Esophagus squamous epithelium (tissue), 5 donors: ENCODE measurements around the gene CLEC20A. TPM values are rescaled to one million over a fixed set of nuclear protein-coding genes. Genes with fewer than 3 reads are reported as not detected.

ENCODE experiments used
- DNase-seq: peaks from one replicate; lab custom pipeline; 2025; lab: John Stamatoyannopoulos, UW
- H3K27ac ChIP-seq, 4 donors: fragments of 200-600 bp; sonication (generic); one replicate each; pipeline ENCODE4 v1.5.1; 2016 to 2019; ENCODE audit warnings: mild to moderate bottlenecking in 1 of 4
- H3K27me3 ChIP-seq, 4 donors: fragments of 200-600 bp; sonication (generic); 1 replicate in 3 of 4; 2 replicates in 1 of 4; pipeline versions ENCODE4 v1.5.1 to v1.6.0; 2017 to 2021; ENCODE audit warnings: antibody characterized with exemption in 1 of 4
- H3K36me3 ChIP-seq, 3 donors: fragments of 200-600 bp; sonication (generic); one replicate each; pipeline ENCODE4 v1.5.1; 2016 to 2019
- H3K4me1 ChIP-seq, 3 donors: fragments of 200-600 bp; sonication (generic); one replicate each; pipeline ENCODE4 v1.5.1; 2017 to 2019
- H3K4me3 ChIP-seq, 4 donors: fragments of 200-600 bp; sonication (generic); 1 replicate in 3 of 4; 2 replicates in 1 of 4; pipeline ENCODE4 v1.5.1; 2016 to 2019; ENCODE audit warnings: mild to moderate bottlenecking in 2 of 4, moderate library complexity in 1 of 4
- H3K9me3 ChIP-seq, 3 donors: fragments of 200-600 bp; sonication (generic); one replicate each; pipeline ENCODE4 v1.5.1; 2016 to 2019
- CTCF ChIP-seq, 6 experiments: fragments of 450-650 bp in 4 of 6; fragments of 200-600 bp in 2 of 6; sonication (generic) in 2 of 6; IDR thresholded peaks; one replicate each; pipeline ENCODE4 v1.5.1; 2016 to 2019; ENCODE audit warnings: antibody characterized with exemption in 6 of 6, mild to moderate bottlenecking in 4 of 6, moderate library complexity in 4 of 6
- POLR2A ChIP-seq, 4 donors: fragments of 450-650 bp; IDR thresholded peaks; one replicate each; pipeline ENCODE4 v1.6.1; 2017; ENCODE audit warnings: antibody characterized with exemption in 4 of 4, mild to moderate bottlenecking in 4 of 4, moderate library complexity in 3 of 4
- WGBS, 2 donors: methylation state at CpG; one replicate each; pipeline ENCODE4 v1.1.5; 2018; 5-methylcytosine and 5-hydroxymethylcytosine counted together
- intact Hi-C: fragments of 100-400 bp; cut with DNase I; formaldehyde crosslinking; loops from one replicate; pipeline ENCODE4 v1.15.0; 2022
- total RNA-seq, 4 donors: library from RNA; depleted of rRNA; stranded (reverse); fragments of >200 nt; gene quantifications; one replicate each; pipeline ENCODE4 v1.1.0, GENCODE V29; 2016
- donor health status: DM: yes; HTN: yes; CAD: no.

The CLEC20A gene
- total RNA-seq, 4 donors from 2014 or later: not detected

- Histone ChIP-seq H3K4me3 (no peak overlapping the region), H3K27me3 (no peaks in the 10 kb centered on the region), H3K9me3 (no peaks in the 10 kb centered on the region), H3K4me1 (peaks cover 7 to 15% (median 8%) of the 10 kb centered on the region in 3 donors), H3K27ac (no peak overlapping the region), H3K36me3 (no peaks in the 10 kb centered on the region)
- intact Hi-C loops: no loop called here
- DNase-seq: no peak
- 45 to 47% methylated on average over 7 to 8 of the region's 14 CpGs for WGBS, 2 donors
- TF ChIP-seq POLR2A (IDR thresholded peaks at IDR 0.05) (no peak), CTCF (IDR thresholded peaks at IDR 0.05) (peak in 1 of 6 experiments; percentile 33)
Observed at GRCh38 chr1:178513278-178513983, 16.7 kb upstream of the CLEC20A start.

DNA sequence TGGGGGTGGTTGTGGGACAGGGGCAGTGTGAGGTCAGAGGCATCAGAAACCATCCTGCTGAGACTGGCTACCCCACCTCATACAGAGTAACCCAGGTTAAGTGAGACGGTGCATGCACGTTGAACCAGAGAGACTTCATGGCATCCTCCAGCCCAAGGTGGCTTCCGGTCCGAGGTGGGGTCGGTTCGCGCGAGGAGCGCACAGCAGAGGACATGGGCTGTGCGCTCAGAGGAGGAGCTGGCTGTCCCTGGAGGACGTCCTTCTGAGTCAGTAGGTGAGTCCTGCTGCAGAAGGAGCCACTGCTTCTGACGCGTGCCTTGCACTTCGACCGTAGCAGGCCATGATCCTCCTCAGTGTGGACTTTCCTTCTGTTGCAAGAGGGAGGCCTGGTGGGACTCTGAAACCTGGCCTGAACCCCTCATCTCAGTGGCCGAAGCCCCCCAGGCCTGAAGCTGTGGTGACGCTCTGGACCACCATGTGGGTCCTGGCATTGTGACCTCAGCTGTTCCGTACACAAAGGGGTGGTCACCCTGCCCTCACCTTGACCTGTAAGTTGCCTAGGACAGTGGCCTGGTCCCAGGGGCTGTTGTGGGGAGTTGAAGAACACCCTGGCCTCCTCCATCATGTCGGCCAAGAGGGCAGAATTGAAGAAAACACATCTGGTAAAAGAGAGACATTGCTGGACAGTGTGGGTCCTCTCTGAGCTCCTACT is 16.0 kb upstream of the CLEC20A start, which contains the start of gene TEX35:
TSS of gene TEX35 (plus strand) at position 544 of the 712 bp plus-strand sequence. CDS start at position 624, 80 bp downstream.
- intact Hi-C loops: no loop called here
- no peak for TF ChIP-seq POLR2A (IDR thresholded peaks at IDR 0.05)
- no peak within 1 kb of the TSS for H3K27ac ChIP-seq
- WGBS, 2 donors: 91 to 97% methylated on average over 13 to 15 of the region's 19 CpGs
- no peak for DNase-seq
- H3K4me3 ChIP-seq: no peak within 1 kb of the TSS
- peaks cover 7 to 14% (median 8%) of the 10 kb centered on the region in 3 donors for H3K4me1 ChIP-seq
- no peaks in the 10 kb centered on the region for H3K36me3 ChIP-seq
- no peaks in the 10 kb centered on the region for H3K9me3 ChIP-seq
- H3K27me3 ChIP-seq: no peaks in the 10 kb centered on the region

GRCh38 chr1:178510155-178510554 is 13.4 kb upstream of the CLEC20A start:
- H3K27me3 ChIP-seq: no peaks in the 10 kb centered on the region
- intact Hi-C loops: no loop called here
- 72 to 78% methylated on average over 4 of the region's 4 CpGs for WGBS, 2 donors

DNA sequence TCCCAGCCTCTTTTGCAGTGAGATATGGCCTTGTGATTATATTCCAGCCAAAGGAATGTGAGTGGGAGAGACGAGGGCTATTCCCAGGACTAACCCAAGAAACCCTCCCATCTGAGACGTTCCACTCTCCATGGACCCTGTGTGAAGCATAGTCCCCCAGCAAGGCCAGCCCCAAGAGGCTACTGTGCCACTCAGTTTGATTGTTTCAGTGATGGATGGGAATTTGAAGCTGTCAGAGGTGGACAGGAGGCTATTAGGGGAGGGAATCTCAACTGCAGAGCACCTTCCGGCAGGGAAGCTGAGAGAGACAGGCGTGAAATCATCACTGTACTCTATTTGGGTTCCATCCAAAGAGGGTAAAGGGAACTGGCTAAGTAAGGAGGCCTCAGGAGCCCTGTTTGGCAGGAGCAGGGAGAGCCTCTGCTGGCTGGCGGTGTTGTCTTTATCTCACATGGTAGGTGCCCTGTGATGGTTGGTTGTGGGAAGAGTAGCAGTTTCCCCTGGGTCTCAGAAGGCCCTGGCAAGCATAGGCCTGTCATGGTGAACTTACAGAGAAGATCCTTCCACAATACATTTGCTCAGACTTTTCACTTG is 12.7 kb upstream of the CLEC20A start:
- no peak for DNase-seq
- TF ChIP-seq POLR2A (IDR thresholded peaks at IDR 0.05) (no peak), CTCF (IDR thresholded peaks at IDR 0.05) (no peak)
- no peaks in the 10 kb centered on the region for H3K9me3 ChIP-seq
- no peak overlapping the region for H3K27ac ChIP-seq
- peaks cover 8 to 21% (median 15%) of the 10 kb centered on the region in 3 donors for H3K4me1 ChIP-seq
- no peaks in the 10 kb centered on the region for H3K36me3 ChIP-seq
- H3K27me3 ChIP-seq: no peaks in the 10 kb centered on the region
- H3K4me3 ChIP-seq: no peak overlapping the region
- WGBS, 2 donors: 64 to 80% methylated on average over 4 of the region's 5 CpGs
- intact Hi-C loops: loop anchor here (10.0 kb wide), 1 partner anchor 205 kb away; no protein-coding TSS in a partner anchor

More at GRCh38 chr1:178510155-178510554, 13.4 kb upstream of the CLEC20A start:
- H3K4me1 ChIP-seq: peaks cover 8 to 21% (median 15%) of the 10 kb centered on the region in 3 donors
- TF ChIP-seq POLR2A (IDR thresholded peaks at IDR 0.05): no peak
- TF ChIP-seq CTCF (IDR thresholded peaks at IDR 0.05): no peak
- no peak overlapping the region for H3K27ac ChIP-seq
- DNase-seq: no peak
- no peak overlapping the region for H3K4me3 ChIP-seq
- no peaks in the 10 kb centered on the region for H3K36me3 ChIP-seq
- H3K9me3 ChIP-seq: no peaks in the 10 kb centered on the region

GRCh38 chr1:178506669-178507068 is 9.9 kb upstream of the CLEC20A start:
- H3K27ac ChIP-seq: no peak overlapping the region
- H3K27me3 ChIP-seq: no peaks in the 10 kb centered on the region
- intact Hi-C loops: loop anchor here (10.0 kb wide), 1 partner anchor 202 kb away; no protein-coding TSS in a partner anchor
- TF ChIP-seq CTCF (IDR thresholded peaks at IDR 0.05): no peak
- TF ChIP-seq POLR2A (IDR thresholded peaks at IDR 0.05): no peak
- H3K4me1 ChIP-seq: peaks cover 0 to 10% (median 8%) of the 10 kb centered on the region in 3 donors
- no peak overlapping the region for H3K4me3 ChIP-seq
- DNase-seq: no peak
- H3K36me3 ChIP-seq: no peaks in the 10 kb centered on the region
- 91 to 98% methylated on average over 4 to 6 of the region's 6 CpGs for WGBS, 2 donors
- no peaks in the 10 kb centered on the region for H3K9me3 ChIP-seq
